ENCODE results near the gene SOX13. TPM values are rescaled to one million over a fixed set of nuclear protein-coding genes. Genes with fewer than 3 reads are reported as not detected.
A peak's percentile ranks its signal among the peaks of the same experiment; 100 is the strongest.

The SOX13 gene
- total RNA-seq, 4 donors from 2014 or later = 12.1 to 34.1 (median 33.4) TPM

DNA sequence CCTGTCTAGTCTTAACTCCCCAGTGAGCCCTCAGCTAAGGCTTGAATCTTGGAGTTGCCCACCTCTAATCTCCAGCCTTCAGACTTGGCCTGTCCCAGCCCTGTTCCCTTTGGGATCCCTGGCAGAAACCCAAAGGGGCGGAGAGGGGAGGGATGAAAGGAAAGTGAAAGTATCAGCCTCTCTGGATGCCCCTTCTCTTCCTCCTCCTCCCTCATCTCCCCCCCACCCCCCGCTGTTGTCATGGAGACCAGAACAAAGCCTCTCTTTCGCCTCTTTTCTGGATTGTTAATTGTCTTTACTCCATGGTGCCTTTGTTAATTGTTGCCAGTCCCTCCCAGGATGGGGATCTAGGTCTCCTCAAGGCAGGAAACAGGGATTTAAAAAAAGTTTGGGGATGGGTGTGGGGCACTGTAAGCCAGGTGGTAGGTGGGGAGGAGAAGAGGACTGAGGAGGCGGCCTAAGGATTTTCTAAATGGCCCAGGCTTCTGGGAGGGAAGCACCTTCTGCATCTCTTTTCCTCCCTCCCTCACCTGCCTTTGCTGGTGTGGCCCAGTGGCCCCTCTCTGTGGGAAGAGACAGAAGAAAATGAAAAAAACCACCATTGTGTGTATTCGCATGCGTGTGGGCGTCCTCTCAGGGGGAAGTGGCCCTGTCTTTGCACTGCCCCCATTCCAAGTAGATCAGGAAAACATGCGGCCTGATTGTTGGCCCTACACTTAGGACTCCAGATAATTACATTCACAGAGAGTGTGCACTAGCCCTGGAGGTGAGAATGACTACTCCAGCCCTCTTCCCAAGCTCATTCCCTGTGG is 7.5 kb upstream of the SOX13 start:
- Histone ChIP-seq H3K27ac (no peak overlapping the region), H3K4me1 (peaks cover 0 to 9% (median 0%) of the 10 kb centered on the region in 4 donors), H3K4me3 (no peak overlapping the region), H3K36me3 (no peaks in the 10 kb centered on the region), H3K9me3 (no peaks in the 10 kb centered on the region), H3K27me3 (no peaks in the 10 kb centered on the region)
- 54 to 55% methylated on average over 6 to 8 of the region's 8 CpGs for WGBS, 2 donors (ENCODE audit: low coverage in 1 of 2)
- peak; percentile 49 for DNase-seq
- TF ChIP-seq, protein P1, sequence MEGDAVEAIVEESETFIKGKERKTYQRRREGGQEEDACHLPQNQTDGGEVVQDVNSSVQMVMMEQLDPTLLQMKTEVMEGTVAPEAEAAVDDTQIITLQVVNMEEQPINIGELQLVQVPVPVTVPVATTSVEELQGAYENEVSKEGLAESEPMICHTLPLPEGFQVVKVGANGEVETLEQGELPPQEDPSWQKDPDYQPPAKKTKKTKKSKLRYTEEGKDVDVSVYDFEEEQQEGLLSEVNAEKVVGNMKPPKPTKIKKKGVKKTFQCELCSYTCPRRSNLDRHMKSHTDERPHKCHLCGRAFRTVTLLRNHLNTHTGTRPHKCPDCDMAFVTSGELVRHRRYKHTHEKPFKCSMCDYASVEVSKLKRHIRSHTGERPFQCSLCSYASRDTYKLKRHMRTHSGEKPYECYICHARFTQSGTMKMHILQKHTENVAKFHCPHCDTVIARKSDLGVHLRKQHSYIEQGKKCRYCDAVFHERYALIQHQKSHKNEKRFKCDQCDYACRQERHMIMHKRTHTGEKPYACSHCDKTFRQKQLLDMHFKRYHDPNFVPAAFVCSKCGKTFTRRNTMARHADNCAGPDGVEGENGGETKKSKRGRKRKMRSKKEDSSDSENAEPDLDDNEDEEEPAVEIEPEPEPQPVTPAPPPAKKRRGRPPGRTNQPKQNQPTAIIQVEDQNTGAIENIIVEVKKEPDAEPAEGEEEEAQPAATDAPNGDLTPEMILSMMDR (IDR thresholded peaks at IDR 0.05) = no peak
- TF ChIP-seq POLR2AphosphoS5 (IDR thresholded peaks at IDR 0.05) (no peak), POLR2A (IDR thresholded peaks at IDR 0.05) (no peak), EP300 (IDR thresholded peaks at IDR 0.05; ENCODE audit: low read depth) (no peak)
- intact Hi-C loops (cut with DNase I; ENCODE audit: low total_unique reads) = no loop called here
- in situ Hi-C loops (cut with MboI; ENCODE audit: low pct_ligation_motif_present in 1 of 4, low pct_unique_long_range_greater_than_20kb in 1 of 4, low sequenced_read_pairs in 3 of 4) = no loop called here

DNA sequence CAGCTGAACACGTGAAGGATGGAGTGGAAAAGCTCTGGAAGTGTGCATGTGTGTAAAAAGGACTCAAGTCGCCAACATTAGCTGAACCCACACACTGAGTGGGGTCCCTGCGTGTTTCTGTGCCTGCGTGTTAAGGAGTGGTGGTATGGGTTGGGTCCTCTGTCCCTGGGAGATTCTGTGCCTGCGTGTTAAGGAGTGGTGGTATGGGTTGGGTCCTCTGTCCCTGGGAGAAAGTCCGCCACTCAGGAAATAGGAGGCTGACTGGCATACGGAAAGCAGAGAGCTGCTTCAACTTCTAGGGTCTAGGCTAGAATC is 7.0 kb upstream of the SOX13 start:
- Histone ChIP-seq H3K4me1 (peaks cover 0 to 9% (median 0%) of the 10 kb centered on the region in 4 donors), H3K27ac (no peak overlapping the region), H3K4me3 (no peak overlapping the region), H3K36me3 (no peaks in the 10 kb centered on the region), H3K27me3 (no peaks in the 10 kb centered on the region), H3K9me3 (no peaks in the 10 kb centered on the region)
- TF ChIP-seq POLR2A (IDR thresholded peaks at IDR 0.05) = no peak
- TF ChIP-seq, protein P1 (IDR thresholded peaks at IDR 0.05) = no peak
- TF ChIP-seq POLR2AphosphoS5 (IDR thresholded peaks at IDR 0.05) = no peak
- TF ChIP-seq EP300 (IDR thresholded peaks at IDR 0.05; ENCODE audit: low read depth) = no peak
- 43 to 89% methylated on average over 1 to 7 of the region's 7 CpGs for whole genome bisulfite sequencing, 2 donors (ENCODE audit: low coverage in 1 of 2)
- intact Hi-C loops (cut with DNase I; ENCODE audit: low total_unique reads) (no loop called here), in situ Hi-C loops (cut with MboI; ENCODE audit: low pct_ligation_motif_present in 1 of 4, low pct_unique_long_range_greater_than_20kb in 1 of 4, low sequenced_read_pairs in 3 of 4) (no loop called here)
- DNase-seq = no peak

DNA sequence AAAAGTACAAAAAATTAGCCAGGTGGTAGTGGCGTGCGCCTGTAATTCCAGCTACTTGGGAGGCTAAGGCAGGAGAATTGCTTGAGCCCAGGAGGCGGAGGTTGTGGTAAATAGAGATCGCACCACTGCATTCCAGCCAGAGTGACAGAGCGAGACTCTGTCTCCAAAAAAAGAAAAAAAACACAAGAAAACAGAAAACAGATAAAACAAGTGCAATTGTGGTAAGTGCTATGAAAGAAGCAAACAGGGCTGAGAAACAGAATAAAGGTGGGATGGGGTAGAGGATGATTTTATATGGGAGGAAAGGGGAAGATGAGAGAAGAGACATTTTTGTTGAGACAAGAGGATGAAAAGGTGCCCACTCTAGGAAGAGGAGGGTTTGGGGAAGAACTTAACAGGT is 5.0 kb upstream of the SOX13 start:
- intact Hi-C loops (cut with DNase I; ENCODE audit: low total_unique reads) = no loop called here
- no peaks in the 10 kb centered on the region for H3K36me3 ChIP-seq
- no peak for DNase-seq
- no peak overlapping the region for H3K27ac ChIP-seq
- TF ChIP-seq EP300 (IDR thresholded peaks at IDR 0.05; ENCODE audit: low read depth) = no peak
- no peak for TF ChIP-seq POLR2AphosphoS5 (IDR thresholded peaks at IDR 0.05)
- TF ChIP-seq POLR2A (IDR thresholded peaks at IDR 0.05) = no peak
- TF ChIP-seq, protein P1 (IDR thresholded peaks at IDR 0.05) = no peak
- no peaks in the 10 kb centered on the region for H3K27me3 ChIP-seq
- in situ Hi-C loops (cut with MboI; ENCODE audit: low pct_ligation_motif_present in 1 of 4, low pct_unique_long_range_greater_than_20kb in 1 of 4, low sequenced_read_pairs in 3 of 4) = no loop called here
- H3K4me3 ChIP-seq = no peak overlapping the region
- no peaks in the 10 kb centered on the region for H3K9me3 ChIP-seq
- H3K4me1 ChIP-seq = peaks cover 0 to 15% (median 8%) of the 10 kb centered on the region in 4 donors
- 88 to 93% methylated on average over 5 of the region's 5 CpGs for WGBS, 2 donors (ENCODE audit: low coverage in 1 of 2)

DNA sequence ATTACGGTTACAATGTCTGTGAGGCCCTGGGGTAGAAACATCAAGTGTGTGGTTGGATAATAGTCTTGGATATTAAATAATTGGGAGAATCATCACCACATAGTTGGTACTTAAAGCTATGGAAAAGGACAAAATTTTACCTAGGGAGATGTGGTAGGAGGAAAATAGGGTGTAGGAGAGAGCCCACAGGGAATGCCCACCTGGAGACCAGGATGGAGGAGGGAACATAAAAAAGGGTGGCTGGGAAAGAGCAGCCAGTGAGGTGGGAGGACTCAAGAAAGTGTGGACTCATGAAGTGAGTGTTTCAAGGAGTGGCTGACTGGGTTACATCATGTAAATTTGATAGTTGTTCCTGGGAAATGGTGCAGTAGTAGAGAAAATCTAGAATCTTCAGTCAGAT is 3.0 kb upstream of the SOX13 start:
- intact Hi-C loops (cut with DNase I; ENCODE audit: low total_unique reads) (loop anchor here (5.0 kb wide), 1 partner anchor 52 kb away; no protein-coding TSS in a partner anchor), in situ Hi-C loops (cut with MboI; ENCODE audit: low pct_ligation_motif_present in 1 of 4, low pct_unique_long_range_greater_than_20kb in 1 of 4, low sequenced_read_pairs in 3 of 4) (loop anchor here in 2 of 4 donors (5.0 to 10.0 kb wide), 2 partner anchors 55 to 57 kb away; no protein-coding TSS in a partner anchor)
- Histone ChIP-seq H3K27ac (no peak overlapping the region), H3K4me3 (no peak overlapping the region), H3K36me3 (no peaks in the 10 kb centered on the region), H3K4me1 (peaks cover 0 to 17% (median 9%) of the 10 kb centered on the region in 4 donors), H3K27me3 (peaks cover 4% of the 10 kb centered on the region), H3K9me3 (no peaks in the 10 kb centered on the region)
- TF ChIP-seq POLR2A (IDR thresholded peaks at IDR 0.05) (no peak), EP300 (IDR thresholded peaks at IDR 0.05; ENCODE audit: low read depth) (no peak), POLR2AphosphoS5 (IDR thresholded peaks at IDR 0.05) (no peak)
- TF ChIP-seq, protein P1 (IDR thresholded peaks at IDR 0.05) = no peak
- WGBS, 2 donors (ENCODE audit: low coverage in 1 of 2) = 100% methylated on average over 1 of the region's 1 CpG
- DNase-seq = no peak

Measured in transverse colon (tissue), 4 donors.